HEK293 (cell line): ENCODE data around the gene DNAJC10.
A peak's percentile ranks its signal among the peaks of the same experiment; 100 is the strongest.

Experiments used
- CTCF ChIP-seq: fragments of 450-650 bp; formaldehyde crosslinking; IDR thresholded peaks from 2 replicates; pipeline ENCODE4 v1.5.1; 2016; ENCODE audit warnings: missing biosample characterization, missing genetic modification characterization
- GLI2 ChIP-seq: fragments of 450-650 bp; formaldehyde crosslinking; IDR thresholded peaks from 2 replicates; pipeline ENCODE4; 2017; ENCODE audit warnings: missing biosample characterization, missing genetic modification characterization, low read depth, borderline replicate concordance
- MYNN ChIP-seq: fragments of 450-650 bp; formaldehyde crosslinking; IDR thresholded peaks from 2 replicates; pipeline ENCODE4 v1.5.1; 2016; ENCODE audit warnings: missing biosample characterization, missing genetic modification characterization, borderline replicate concordance
- REST ChIP-seq: fragments of 450-650 bp; formaldehyde crosslinking; IDR thresholded peaks from 2 replicates; pipeline ENCODE4 v1.5.1; 2016; ENCODE audit warnings: missing biosample characterization, missing genetic modification characterization
- YY1 ChIP-seq: fragments of 450-650 bp; formaldehyde crosslinking; IDR thresholded peaks from 2 replicates; pipeline ENCODE4 v1.5.1; 2018; ENCODE audit warnings: missing biosample characterization, missing genetic modification characterization
- ZNF112 ChIP-seq: fragments of 450-650 bp; formaldehyde crosslinking; IDR thresholded peaks from 2 replicates; pipeline ENCODE4 v1.5.0; 2017; ENCODE audit warnings: missing biosample characterization, missing genetic modification characterization
- ZNF350 ChIP-seq: fragments of 450-650 bp; formaldehyde crosslinking; IDR thresholded peaks from 2 replicates; pipeline ENCODE4 v1.5.0; 2017; ENCODE audit warnings: missing biosample characterization, mild to moderate bottlenecking, missing genetic modification characterization
- ZNF423 ChIP-seq: fragments of 450-650 bp; formaldehyde crosslinking; IDR thresholded peaks from 2 replicates; pipeline ENCODE4 v1.5.1; 2016; ENCODE audit warnings: missing biosample characterization, missing genetic modification characterization
- ZNF623 ChIP-seq: fragments of 450-650 bp; formaldehyde crosslinking; IDR thresholded peaks from 2 replicates; pipeline ENCODE4 v1.5.1; 2016; ENCODE audit warnings: missing biosample characterization, missing genetic modification characterization

DNA sequence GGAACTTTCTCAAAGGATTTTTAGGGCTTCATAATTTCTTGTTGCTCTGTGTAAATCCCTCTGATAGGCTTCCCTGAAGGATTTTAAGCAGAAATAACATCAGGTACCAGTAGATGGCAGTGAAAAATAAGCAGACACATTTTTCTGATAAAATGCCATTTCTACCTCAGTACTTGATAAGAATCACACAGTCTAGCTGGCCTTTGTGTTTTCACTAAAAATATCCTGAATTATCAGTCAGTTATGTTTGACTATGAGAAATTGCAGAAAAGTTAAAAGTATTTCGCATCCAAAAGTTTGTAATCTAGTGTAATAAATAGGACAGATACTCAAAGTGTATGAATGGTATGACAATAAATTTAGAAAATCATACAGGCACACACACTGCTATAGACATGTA is 68.7 kb downstream of the DNAJC10 start:
- TF ChIP-seq YY1 (tag by site-specific recombination) (no peak), ZNF423 (tag by site-specific recombination) (no peak), MYNN (tag by site-specific recombination) (no peak), ZNF623 (tag by site-specific recombination) (no peak), ZNF350 (no peak), CTCF (tag by site-specific recombination) (peak; percentile 53), GLI2 (tag by site-specific recombination) (no peak), REST (no peak), ZNF112 (no peak)
